ENCODE measurements around the gene QSOX2. TPM values are rescaled to one million over a fixed set of nuclear protein-coding genes. Genes with fewer than 3 reads are reported as not detected.

Gene QSOX2
- total RNA-seq, 1 donor from 2014 or later, result 6.1 TPM

DNA sequence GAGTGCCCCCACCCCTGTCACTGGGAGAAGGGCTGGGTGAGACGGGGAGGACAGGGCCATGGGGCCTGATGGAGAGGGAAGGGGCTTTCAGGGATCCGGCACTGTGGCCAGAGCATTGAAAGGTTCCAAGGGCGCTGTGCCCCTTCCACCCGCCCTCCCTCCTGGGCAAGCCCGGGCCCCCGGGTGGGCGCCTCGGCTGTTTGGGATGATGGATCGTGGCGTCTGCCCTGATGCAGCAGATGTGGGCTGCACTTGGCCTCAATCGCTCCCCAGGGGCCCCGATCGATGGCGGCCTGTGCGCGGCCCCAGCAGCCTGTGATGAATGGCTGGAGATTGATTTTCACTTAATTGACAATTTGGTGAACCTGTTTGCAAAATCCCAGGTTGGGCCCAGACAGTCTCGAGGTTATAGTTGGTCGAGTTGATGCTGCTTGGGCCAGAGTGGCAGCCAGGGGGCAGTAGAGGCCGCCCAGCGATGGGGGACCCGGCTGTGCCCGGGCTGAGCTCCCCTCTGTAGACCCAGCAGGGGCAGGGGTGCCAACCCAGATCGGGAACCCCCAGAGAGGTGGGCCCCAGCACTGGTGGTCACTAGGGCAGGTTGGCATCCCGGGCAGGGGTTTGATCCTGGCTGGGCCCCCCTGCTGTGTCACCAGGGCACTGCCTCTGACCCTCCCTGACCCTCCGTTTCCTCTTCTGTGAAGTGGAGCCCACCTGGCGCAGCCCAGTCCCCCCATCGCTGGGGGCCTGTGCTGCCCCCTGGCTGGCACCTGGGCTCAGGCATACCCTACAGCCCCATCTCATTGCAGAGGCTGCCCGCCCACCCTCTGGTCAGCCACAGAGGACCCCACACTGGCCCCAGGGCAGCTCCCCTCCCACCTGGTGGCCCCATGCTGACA, 75.4 kb downstream of the QSOX2 start:
- intact Hi-C loops (cut with DNase I), result no loop called here
- Histone ChIP-seq H3K9me3 (no peaks in the 10 kb centered on the region), H3K27ac (no peak overlapping the region), H3K4me3 (no peak overlapping the region), H3K4me1 (no peaks in the 10 kb centered on the region), H3K36me3 (no peaks in the 10 kb centered on the region), H3K27me3 (no peaks in the 10 kb centered on the region)
- TF ChIP-seq POLR2A (IDR thresholded peaks at IDR 0.05), result no peak
- TF ChIP-seq, protein P1, sequence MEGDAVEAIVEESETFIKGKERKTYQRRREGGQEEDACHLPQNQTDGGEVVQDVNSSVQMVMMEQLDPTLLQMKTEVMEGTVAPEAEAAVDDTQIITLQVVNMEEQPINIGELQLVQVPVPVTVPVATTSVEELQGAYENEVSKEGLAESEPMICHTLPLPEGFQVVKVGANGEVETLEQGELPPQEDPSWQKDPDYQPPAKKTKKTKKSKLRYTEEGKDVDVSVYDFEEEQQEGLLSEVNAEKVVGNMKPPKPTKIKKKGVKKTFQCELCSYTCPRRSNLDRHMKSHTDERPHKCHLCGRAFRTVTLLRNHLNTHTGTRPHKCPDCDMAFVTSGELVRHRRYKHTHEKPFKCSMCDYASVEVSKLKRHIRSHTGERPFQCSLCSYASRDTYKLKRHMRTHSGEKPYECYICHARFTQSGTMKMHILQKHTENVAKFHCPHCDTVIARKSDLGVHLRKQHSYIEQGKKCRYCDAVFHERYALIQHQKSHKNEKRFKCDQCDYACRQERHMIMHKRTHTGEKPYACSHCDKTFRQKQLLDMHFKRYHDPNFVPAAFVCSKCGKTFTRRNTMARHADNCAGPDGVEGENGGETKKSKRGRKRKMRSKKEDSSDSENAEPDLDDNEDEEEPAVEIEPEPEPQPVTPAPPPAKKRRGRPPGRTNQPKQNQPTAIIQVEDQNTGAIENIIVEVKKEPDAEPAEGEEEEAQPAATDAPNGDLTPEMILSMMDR (IDR thresholded peaks at IDR 0.05), result peak in 1 of 3 experiments; percentile 30
- TF ChIP-seq POLR2AphosphoS5 (IDR thresholded peaks at IDR 0.05; ENCODE audit: insufficient read depth in 1 of 2, low read depth in 1 of 2), result no peak
- no peak for DNase-seq (ENCODE audit: extremely low spot score in 2 of 2)

DNA sequence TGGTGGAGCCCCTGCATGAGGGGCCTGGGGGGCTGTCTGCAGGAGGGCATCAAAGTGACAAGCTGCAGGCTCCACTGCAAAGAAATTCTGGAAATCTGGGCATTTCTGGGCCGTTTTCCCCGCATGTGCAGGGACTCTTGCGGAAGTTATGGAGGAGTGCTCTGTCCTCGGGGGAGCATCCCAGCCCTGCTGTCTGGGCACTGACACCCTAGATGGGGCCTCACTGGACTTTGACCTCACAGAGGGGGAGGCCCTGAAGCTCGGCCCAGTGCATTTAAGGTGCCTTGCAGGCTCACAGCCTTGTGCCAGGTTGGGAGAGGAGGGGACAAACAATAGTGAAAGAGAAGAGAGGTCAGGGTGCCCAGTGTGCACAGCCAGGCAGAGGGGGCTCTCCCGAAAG, 76.1 kb downstream of the QSOX2 start:
- DNase-seq (ENCODE audit: extremely low spot score in 2 of 2), result no peak
- Histone ChIP-seq H3K27me3 (no peaks in the 10 kb centered on the region), H3K9me3 (no peaks in the 10 kb centered on the region), H3K4me1 (no peaks in the 10 kb centered on the region), H3K27ac (no peak overlapping the region), H3K4me3 (no peak overlapping the region), H3K36me3 (no peaks in the 10 kb centered on the region)
- TF ChIP-seq POLR2AphosphoS5 (IDR thresholded peaks at IDR 0.05; ENCODE audit: insufficient read depth in 1 of 2, low read depth in 1 of 2) (no peak), POLR2A (IDR thresholded peaks at IDR 0.05) (no peak)
- TF ChIP-seq, protein P1 (IDR thresholded peaks at IDR 0.05), result no peak
- intact Hi-C loops (cut with DNase I), result no loop called here

DNA sequence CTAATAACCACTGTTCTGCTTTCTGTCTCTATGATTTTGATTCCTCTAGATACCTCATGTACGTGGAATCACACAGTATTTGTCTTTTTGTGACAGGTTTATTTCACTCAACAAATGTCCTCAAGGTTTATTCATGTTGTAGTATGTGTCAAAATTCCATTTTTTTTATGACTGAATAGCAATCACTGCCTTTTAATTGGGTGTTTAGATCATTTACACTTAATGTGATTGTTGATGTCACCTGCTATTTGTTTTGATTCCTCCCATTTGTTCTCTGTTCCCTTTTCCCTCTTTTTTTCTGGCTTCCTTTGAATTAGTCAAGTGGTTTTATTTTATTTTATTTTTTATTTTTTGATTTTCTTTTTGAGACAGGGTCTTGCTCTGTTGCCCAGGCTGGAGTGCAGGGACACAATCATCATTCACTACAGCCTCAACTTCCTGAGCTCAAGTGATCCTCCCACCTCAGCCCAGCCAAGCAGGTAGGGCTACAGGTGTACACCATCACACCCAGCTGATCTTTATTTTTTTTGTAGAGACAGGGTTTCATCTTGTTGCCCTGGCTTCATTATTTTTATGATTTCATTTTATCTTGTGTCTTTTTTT, 82.3 kb downstream of the QSOX2 start:
- no peak for DNase-seq (ENCODE audit: extremely low spot score in 2 of 2)
- H3K4me3 ChIP-seq, result no peak overlapping the region
- no peak overlapping the region for H3K27ac ChIP-seq
- intact Hi-C loops (cut with DNase I), result no loop called here
- H3K4me1 ChIP-seq, result no peaks in the 10 kb centered on the region
- H3K36me3 ChIP-seq, result no peaks in the 10 kb centered on the region
- TF ChIP-seq, protein P1 (IDR thresholded peaks at IDR 0.05), result no peak
- no peak for TF ChIP-seq POLR2A (IDR thresholded peaks at IDR 0.05)
- TF ChIP-seq POLR2AphosphoS5 (IDR thresholded peaks at IDR 0.05; ENCODE audit: insufficient read depth in 1 of 2, low read depth in 1 of 2), result no peak
- H3K27me3 ChIP-seq, result no peaks in the 10 kb centered on the region
- H3K9me3 ChIP-seq, result no peaks in the 10 kb centered on the region

DNA sequence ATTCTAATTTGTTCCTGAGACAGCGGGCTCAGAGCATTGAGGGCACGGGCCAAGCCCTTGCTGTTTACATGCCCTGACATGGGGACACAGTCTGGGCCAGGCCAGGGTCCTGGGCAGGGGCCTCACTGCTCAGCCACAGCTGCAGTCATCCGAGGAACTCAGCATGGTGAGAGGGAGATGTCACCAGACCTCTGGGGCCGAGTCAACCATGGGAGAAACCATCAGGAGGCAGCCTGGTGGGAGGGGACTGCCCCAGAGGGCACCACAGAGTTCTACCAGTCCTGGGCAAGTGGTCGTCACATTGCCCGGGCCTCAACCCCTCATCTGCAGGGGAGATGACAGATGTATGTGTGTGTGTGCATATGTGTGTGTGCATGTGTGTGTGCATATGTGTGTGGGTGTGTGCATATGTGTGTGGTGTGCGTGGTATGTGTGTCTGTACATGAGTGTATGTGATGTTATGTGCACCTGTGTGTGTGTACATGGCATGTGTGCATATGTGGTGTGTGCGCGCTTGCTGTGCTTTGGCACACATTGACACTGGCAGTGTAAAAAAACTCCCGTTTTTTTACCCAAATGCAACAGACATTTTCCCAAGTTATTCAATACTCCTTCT, 84.5 kb downstream of the QSOX2 start:
- Histone ChIP-seq H3K27ac (no peak overlapping the region), H3K36me3 (no peaks in the 10 kb centered on the region), H3K9me3 (no peaks in the 10 kb centered on the region), H3K4me3 (no peak overlapping the region), H3K4me1 (no peaks in the 10 kb centered on the region), H3K27me3 (no peaks in the 10 kb centered on the region)
- intact Hi-C loops (cut with DNase I), result no loop called here
- DNase-seq (ENCODE audit: extremely low spot score in 2 of 2), result no peak
- TF ChIP-seq, protein P1 (IDR thresholded peaks at IDR 0.05), result no peak
- TF ChIP-seq POLR2A (IDR thresholded peaks at IDR 0.05) (no peak), POLR2AphosphoS5 (IDR thresholded peaks at IDR 0.05; ENCODE audit: insufficient read depth in 1 of 2, low read depth in 1 of 2) (no peak)
